ENCODE data around the gene DUSP9.

GRCh38 chrX:153692611-153693156 lies 45.7 kb downstream of the DUSP9 start:
- TF ChIP-seq POLR2A (IDR thresholded peaks at IDR 0.05) (no peak), CTCF (IDR thresholded peaks at IDR 0.05) (no peak)
